ENCODE measurements around the gene MAPK14. TPM values are rescaled to one million over a fixed set of nuclear protein-coding genes. Genes with fewer than 3 reads are reported as not detected.
"Not testable (repeated sequence)": the region's sequence is repeated elsewhere in the genome, so short reads cannot be mapped to it uniquely, and the experiment has no call there.

MAPK14 gene
- total RNA-seq, 2 donors from 2014 or later: 62.2 to 76.1 TPM

DNA sequence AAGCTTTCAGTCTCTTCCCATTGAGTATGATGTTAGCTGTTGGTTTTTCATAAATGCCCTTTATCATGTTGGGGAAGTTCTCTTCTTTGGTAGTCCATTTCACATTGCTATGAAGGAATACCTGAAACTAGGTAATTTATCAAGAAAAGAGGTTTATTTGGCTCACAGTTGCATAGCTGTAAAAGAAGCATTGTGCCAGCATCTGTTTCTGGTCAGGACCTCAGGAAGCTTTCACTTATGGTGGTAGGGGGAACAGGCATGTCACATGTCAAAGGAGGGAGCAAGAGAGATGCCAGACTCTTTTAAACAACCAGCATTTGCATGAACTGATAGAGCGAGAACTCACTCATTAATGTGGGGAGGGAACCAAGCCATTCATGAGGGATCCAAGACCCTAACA lies 54.7 kb downstream of the MAPK14 start:
- H3K9ac ChIP-seq (ENCODE audit: low read depth in 2 of 2, low read length in 2 of 2): no peak overlapping the region
- H3K4me1 ChIP-seq: no peaks in the 10 kb centered on the region
- intact Hi-C loops (cut with DNase I): no loop called here
- no peak for DNase-seq
- peaks cover 3% of the 10 kb centered on the region for H3K36me3 ChIP-seq
- H3K4me3 ChIP-seq: no peak overlapping the region
- H3K27ac ChIP-seq: no peak overlapping the region
- TF ChIP-seq, protein P1, sequence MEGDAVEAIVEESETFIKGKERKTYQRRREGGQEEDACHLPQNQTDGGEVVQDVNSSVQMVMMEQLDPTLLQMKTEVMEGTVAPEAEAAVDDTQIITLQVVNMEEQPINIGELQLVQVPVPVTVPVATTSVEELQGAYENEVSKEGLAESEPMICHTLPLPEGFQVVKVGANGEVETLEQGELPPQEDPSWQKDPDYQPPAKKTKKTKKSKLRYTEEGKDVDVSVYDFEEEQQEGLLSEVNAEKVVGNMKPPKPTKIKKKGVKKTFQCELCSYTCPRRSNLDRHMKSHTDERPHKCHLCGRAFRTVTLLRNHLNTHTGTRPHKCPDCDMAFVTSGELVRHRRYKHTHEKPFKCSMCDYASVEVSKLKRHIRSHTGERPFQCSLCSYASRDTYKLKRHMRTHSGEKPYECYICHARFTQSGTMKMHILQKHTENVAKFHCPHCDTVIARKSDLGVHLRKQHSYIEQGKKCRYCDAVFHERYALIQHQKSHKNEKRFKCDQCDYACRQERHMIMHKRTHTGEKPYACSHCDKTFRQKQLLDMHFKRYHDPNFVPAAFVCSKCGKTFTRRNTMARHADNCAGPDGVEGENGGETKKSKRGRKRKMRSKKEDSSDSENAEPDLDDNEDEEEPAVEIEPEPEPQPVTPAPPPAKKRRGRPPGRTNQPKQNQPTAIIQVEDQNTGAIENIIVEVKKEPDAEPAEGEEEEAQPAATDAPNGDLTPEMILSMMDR (IDR thresholded peaks at IDR 0.05): no peak
- no peaks in the 10 kb centered on the region for H3K27me3 ChIP-seq
- no peaks in the 10 kb centered on the region for H3K9me3 ChIP-seq

DNA sequence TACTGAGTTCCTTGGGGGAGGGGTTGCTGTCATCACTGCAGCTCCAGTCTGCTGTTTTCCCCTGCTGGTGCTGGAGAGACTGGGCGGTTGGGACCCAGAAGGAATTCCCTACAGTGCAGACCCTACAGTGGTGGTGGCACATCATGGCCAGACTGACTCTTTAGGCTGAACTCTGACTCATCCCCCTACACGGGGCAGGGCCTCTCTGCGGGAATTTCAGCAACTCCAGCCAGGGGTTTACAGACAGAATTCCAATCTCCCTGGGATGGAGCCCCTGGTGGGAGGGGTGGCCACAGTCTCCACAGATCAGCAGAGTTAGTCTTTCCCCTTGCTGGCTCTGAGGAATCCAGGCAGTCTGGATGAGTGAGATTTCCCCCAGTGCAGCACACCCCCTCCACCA lies 55.8 kb downstream of the MAPK14 start:
- intact Hi-C loops (cut with DNase I): no loop called here
- no peak for DNase-seq
- H3K36me3 ChIP-seq: peaks cover 3% of the 10 kb centered on the region

DNA sequence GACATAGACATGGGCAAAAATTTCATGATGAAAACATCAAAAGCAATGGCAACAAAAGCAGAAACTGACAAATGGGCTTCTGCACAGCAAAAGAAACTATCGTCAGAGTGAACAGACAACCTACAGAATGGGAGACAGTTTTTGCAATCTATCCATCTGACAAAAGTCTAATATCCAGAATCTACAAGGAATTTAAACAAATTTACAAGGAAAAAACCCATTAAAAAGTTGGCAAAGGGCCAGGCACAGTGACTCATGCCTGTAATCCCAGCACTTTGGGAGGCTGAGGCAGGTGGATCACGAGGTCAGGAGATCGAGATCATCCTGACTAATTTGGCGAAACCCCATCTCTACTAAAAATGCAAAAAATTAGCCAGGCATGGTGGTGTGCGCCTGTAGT lies 60.6 kb downstream of the MAPK14 start:
- H3K4me1 ChIP-seq; H3K36me3 ChIP-seq; H3K9ac ChIP-seq (ENCODE audit: low read depth in 2 of 2, low read length in 2 of 2); H3K9me3 ChIP-seq; H3K27ac ChIP-seq; H3K27me3 ChIP-seq; DNase-seq; intact Hi-C loops (cut with DNase I); H3K4me3 ChIP-seq: not testable (repeated sequence)

More for the DNA sequence above, 55.8 kb downstream of the MAPK14 start:
- Histone ChIP-seq H3K27me3 (no peaks in the 10 kb centered on the region), H3K4me1 (no peaks in the 10 kb centered on the region), H3K9ac (ENCODE audit: low read depth in 2 of 2, low read length in 2 of 2) (no peak overlapping the region), H3K27ac (no peak overlapping the region), H3K4me3 (no peak overlapping the region), H3K9me3 (no peaks in the 10 kb centered on the region)
- TF ChIP-seq, protein P1 (IDR thresholded peaks at IDR 0.05): no peak

DNA sequence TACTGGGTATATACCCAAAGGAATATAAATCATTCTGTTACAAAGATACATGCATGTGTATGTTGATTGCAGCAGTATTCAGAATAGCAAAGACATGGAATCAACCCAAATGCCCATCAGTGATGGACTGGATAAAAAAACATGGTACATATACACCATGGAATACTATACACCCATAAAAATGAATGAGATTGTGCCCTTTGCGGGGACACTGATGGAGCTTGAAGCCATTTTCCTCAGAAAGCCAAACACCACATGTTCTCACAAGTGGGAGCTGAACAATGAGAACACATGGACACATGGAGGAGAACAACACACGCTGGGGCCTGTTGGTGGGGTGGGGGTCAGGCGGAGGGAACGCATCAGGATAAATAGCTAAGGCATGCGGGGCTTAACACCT lies 61.4 kb downstream of the MAPK14 start:
- Histone ChIP-seq H3K27me3 (no peaks in the 10 kb centered on the region), H3K36me3 (no peaks in the 10 kb centered on the region), H3K4me1 (no peaks in the 10 kb centered on the region), H3K27ac (no peak overlapping the region), H3K9me3 (no peaks in the 10 kb centered on the region), H3K9ac (ENCODE audit: low read depth in 2 of 2, low read length in 2 of 2) (no peak overlapping the region), H3K4me3 (no peak overlapping the region)
- TF ChIP-seq, protein P1 (IDR thresholded peaks at IDR 0.05): no peak
- no peak for DNase-seq
- intact Hi-C loops (cut with DNase I): no loop called here

DNA sequence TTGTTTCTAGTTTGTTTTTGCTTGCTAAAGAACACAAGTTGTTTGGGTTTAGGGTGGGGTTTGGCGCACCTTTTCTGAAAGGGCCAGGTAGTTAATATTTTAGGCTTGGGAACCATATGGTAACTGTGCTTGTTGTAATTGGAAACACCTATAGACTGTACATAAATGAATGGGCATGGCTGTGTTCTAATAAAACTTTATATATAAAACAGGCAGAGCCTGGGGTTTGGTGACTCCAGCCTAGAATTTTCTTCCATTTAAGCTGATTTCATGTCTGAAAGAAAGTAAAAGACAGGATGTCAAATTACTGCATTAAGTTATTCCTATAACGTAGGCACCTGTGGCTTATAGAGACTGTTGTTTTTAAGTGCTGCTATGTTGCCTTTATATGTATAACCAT lies 66.6 kb downstream of the MAPK14 start:
- no peak for DNase-seq
- intact Hi-C loops (cut with DNase I): loop anchor here (2.0 kb wide), 1 partner anchor 67 kb away; the partner anchor contains the start of gene MAPK14
- Histone ChIP-seq H3K9me3 (no peaks in the 10 kb centered on the region), H3K4me1 (peaks cover 4% of the 10 kb centered on the region), H3K27me3 (no peaks in the 10 kb centered on the region), H3K27ac (peak overlapping the region; percentile 10), H3K36me3 (no peaks in the 10 kb centered on the region), H3K4me3 (no peak overlapping the region), H3K9ac (ENCODE audit: low read depth in 2 of 2, low read length in 2 of 2) (no peak overlapping the region)
- TF ChIP-seq, protein P1 (IDR thresholded peaks at IDR 0.05): no peak

DNA sequence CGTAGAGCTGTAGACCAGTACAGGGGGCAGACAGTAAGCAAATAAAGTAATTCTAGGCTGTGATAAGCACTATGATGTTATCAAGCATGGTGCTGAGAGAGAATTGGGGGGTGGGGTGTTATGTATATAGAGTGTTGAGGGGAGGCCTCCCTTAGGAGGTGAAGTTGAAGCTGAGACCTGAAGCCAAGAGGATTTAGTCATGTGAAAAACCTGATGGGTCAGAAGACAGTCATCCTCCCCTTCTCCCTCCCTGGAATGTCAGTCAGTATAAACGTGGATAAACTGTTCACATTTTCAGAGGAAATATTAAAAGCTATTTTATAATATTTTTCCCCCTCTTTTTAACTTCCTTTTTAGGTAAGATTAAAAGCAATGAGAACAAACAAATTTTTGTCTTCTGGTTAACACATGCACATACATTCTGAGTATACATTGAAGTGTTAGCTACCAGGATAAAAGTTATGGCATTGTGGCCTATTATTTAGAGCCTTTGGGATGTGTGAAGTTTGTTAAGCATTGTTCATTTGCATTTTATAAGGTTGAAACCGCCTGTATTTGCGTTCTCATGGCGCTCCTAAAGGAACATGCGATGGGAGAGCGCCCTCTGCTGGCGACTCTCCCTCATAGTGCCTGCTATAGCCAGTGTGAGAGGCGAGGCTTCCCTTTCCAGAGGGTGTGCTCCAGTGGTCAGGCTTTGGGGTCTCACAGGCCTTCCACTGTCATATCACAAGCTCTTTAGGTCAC lies 67.3 kb downstream of the MAPK14 start:
- H3K4me1 ChIP-seq: peaks cover 4% of the 10 kb centered on the region
- H3K9ac ChIP-seq (ENCODE audit: low read depth in 2 of 2, low read length in 2 of 2): peak overlapping the region; percentile 36 to 52
- peak; percentile 91 for DNase-seq
- no peaks in the 10 kb centered on the region for H3K36me3 ChIP-seq
- no peak overlapping the region for H3K4me3 ChIP-seq
- H3K27me3 ChIP-seq: no peaks in the 10 kb centered on the region
- TF ChIP-seq, protein P1 (IDR thresholded peaks at IDR 0.05): peak; percentile 97
- H3K27ac ChIP-seq: peak overlapping the region; percentile 74
- intact Hi-C loops (cut with DNase I): loop anchor here (2.0 kb wide), 1 partner anchor 68 kb away; the partner anchor contains the start of gene MAPK14
- H3K9me3 ChIP-seq: no peaks in the 10 kb centered on the region

All from colonic mucosa (tissue), 4 donors.